Stimulated activated CD8-positive, alpha-beta memory T cell treated with anti-CD3 and anti-CD28 coated beads, Interleukin-15, amount 100 ng/mL, for 4 hours (primary cell): Measurements from ENCODE around the gene SNAI3.

Experiments used
- DNase-seq, 2 donors: peaks; one replicate each; pipeline ENCODE4 v3.0.0-alpha.2; 2020; ENCODE audit warnings: low read depth in 2 of 2

The SNAI3 gene

DNA sequence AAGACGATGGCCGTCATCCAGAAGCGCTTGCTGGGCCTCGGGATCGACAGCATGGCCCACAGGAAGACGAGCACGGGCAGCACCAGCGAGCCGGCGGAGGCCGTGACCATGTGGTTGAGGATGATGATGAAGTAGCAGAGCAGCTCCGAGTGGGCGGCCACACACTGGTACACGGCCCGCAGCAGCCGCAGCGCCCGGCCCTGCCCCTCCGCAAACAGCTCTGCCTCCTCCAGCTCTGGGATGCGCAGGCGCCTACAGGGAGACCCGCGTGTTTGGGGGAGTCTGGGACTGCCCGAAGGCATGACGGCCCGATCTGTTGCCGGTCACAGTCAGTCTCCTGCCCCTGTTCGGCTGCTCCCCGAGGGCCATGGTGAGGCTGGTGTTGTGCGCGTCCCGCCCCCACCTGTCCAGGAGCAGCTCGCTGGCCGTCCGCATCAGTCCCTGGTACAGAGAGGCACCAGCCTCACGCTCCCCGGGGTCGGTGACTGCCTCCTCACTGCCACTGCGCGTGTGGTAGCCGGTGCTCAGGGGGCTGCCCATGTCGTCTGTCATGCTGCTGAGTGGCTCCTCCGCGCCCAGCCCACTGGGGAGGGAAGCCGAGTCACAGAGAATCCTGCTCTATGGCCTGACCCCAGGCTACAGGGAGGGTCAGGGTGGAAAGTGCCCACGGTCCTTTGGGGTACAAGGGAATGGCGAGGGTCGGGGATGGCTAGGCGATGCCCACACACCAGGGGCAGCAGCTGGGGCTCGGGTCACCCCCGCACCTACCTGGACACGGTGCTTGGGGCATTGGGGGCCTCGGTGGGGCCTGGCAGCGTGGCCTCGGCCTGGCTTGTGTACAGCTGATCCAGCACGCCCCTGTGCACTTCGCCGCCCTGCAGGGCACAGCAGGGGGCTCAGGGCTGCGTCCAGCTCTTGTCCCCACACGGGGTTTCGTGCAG lies 35.8 kb upstream of the SNAI3 start:
- no peak for DNase-seq

GRCh38 chr16:88721236-88721635 lies 34.9 kb upstream of the SNAI3 start:
- DNase-seq = no peak

DNA sequence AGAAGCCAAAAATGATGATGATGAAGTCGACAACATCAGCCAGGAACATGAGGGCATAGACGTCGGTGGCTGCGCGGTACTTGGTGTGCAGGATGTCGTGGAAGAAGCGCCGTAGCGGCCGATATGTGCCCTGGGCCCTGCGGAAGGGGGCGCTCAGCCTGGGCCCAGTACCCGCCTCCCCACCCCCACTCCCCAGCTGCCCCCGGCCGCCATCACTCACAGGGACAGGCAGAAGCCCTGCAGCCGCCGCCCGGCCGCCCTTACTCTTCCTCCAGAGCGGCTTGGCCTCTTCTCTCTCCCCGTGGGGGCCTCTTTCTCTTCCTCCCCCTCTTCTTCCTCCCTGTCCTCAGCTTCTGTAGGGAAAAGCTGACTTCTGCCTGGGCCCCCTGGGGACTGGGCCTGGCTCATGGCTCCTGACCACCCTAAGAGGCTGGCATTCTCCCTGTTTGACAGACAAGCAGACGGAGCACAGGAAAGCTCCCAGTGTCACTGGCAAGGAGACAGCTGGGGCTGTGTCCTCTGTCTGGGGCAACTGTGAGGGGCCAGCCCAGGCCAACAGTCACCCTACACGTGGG lies 34.2 kb upstream of the SNAI3 start:
- DNase-seq = no peak

DNA sequence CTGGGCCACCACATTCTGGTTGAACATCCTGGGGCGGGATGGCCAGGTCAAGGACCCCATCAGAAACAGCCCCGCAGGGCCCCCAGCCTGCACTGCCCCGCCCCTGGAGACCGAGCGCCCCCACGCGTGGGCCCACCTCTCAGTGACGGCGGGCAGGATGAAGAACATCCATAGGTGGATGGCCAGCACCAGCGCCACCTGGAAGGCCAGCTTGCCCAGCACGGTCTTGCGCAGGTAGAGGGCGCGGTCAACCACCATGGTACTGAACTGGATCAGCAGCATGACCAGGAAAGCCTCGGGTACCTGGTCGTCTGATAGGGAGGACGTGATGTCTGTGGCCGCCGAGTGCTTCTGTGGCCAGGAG lies 33.6 kb upstream of the SNAI3 start:
- no peak for DNase-seq

DNA sequence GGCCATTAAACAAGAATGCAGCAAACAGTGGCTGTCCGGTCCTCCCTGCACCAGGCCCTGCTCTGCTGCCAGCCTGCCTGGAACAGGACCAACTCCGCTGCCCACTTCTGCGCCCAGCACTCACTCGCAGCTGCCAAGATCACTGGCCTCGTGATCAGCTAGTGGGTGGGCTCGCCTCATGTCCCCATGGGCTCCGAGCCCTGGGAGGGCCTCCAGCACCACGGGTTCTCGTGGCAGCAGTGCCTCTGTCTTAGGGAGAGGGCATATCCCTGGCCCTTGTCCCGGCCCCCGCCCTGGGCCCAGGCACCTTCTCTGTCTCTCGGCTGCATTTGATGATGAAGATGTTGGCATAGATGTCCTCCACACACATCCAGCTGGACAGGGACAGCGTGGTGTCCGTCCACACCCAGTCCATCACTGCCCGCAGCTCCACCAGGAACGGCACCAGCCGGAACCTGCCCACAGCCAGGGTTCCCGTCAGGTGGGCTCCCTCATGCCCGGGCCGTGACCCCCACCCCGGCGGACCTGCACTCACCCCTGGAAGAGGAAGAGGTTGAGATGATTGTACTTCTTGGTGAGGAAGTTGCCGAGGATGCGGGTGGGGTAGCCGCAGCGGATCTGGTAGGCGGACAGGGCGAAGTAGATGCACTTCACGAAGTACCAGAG lies 33.1 kb upstream of the SNAI3 start:
- DNase-seq = no peak

DNA sequence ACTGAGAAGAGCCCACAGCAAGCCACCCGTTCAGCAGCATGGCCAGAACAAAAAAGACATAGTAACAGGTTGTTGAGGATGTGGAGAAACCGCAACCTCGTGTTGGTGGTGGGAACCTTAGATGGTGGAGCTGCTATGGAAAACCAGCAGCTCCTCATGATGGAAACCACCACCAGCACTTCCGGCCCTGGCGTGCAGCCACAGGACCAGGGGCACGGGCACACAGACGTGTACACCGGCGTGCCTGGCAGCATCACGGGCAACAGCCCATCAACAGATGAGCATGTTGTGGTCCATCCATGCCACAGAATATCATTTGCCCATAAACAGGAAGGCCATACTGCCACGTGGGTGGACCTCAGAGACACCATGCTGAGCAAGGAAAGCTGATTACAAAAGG lies 31.9 kb upstream of the SNAI3 start:
- no peak for DNase-seq

GRCh38 chr16:88716601-88717001 lies 30.3 kb upstream of the SNAI3 start:
- no peak for DNase-seq

DNA sequence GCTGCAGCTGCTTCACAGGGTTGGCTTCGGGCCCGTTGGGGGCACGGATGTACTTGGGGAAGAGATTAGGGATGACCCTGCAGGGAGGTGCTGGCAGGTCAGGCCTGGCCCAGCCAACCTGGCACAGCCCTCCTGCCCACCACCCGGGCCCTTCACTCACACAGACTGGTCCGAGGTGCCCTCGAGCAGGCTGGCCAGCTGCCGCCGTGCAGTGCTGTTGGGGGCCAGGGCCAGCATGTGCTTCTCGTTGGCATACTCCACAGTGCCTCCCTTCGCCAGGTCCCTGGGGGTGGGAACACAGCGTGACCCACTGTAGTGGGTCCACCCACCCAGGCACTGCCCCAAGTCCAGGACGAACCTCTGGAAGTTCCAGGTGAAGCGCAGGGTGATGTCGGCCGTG lies 29.9 kb upstream of the SNAI3 start:
- no peak for DNase-seq

GRCh38 chr16:88715312-88716190 lies 29.2 kb upstream of the SNAI3 start:
- no peak for DNase-seq

- no peak for DNase-seq
Observed at GRCh38 chr16:88714420-88715302, 28.4 kb upstream of the SNAI3 start.

DNA sequence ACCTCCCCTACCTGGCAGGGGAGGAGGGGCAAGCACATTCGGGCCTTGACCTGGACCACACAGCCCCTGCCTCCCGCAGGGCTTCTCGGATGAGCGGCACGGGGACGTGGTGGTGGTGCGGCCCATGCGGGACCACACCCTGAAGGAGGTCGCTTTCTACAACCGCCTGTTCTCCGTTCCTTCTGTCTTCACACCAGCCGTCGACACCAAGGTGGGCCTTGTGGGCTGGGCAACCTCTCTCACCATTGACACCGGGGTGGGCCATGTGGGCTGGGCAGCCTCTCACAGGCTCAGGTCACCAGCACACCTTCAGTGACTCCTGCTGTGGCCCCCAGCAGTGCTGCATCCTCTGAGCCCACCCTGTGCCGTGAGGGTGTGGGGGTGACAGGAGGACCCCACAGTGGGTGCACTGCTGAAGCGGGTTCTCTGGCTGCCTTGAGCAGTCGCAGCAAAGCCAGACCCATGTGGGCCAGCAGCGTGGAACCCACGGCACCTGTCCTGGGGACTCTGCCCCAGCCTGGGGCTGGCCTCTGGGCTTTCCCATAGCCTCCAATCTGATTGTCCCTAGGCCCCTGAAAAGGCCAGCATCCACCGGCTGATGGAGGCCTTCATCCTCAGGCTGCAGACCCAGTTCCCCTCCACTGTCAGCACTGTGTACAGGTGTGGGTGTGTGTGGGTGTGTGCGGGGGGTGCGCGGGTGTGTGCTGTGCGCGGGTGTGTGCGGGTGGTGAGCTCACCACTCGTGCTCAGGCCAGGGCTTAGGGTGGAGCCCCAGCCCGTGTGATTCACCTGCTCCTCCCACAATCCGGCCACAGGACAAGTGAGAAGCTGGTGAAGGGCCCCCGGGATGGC lies 27.5 kb upstream of the SNAI3 start:
- no peak for DNase-seq

GRCh38 chr16:88713054-88713453 lies 26.7 kb upstream of the SNAI3 start:
- DNase-seq = no peak

GRCh38 chr16:88712362-88712979 lies 26.2 kb upstream of the SNAI3 start:
- no peak for DNase-seq

GRCh38 chr16:88711750-88712340 lies 25.5 kb upstream of the SNAI3 start:
- no peak for DNase-seq

- DNase-seq = no peak
Observed at GRCh38 chr16:88710556-88710955, 24.2 kb upstream of the SNAI3 start.

GRCh38 chr16:88706965-88707826 lies 20.9 kb upstream of the SNAI3 start:
- no peak for DNase-seq

DNA sequence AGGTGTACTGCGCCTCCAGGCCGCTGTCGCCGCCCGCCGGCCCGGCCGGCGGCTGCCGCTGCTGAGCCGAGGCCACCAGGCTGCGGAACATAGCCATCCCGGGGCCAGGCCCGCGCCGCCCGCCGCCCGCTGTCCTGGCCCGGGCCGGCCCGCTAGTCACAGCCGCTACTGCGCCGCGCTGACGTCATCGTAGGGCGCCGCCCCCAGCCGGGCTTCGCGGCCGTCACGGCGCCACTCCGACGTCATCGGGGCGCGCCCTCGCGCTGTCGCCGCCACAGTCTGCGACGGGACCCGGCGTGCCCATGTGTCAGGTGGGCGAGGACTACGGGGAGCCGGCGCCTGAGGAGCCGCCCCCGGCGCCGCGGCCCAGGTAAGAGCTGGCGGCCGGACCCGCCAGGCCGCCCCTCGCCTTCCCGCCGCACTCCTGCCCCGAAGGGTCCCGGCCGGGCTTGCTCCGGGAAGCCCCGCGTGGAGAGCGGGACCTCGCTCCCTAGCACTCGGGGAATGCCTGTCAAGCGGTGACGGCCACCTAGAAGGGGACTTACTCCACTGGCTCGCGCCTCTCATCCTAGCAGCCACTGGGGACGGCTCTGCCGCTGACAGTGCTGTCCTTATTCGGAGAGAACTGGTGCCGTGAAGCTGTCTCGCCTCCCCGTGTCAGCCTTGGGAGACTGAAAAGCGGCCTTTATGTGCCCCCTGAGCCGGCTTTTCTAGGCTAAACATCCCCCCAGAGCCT lies 20.1 kb upstream of the SNAI3 start, which contains the start of the genes CTU2 and RNF166:
TSS of gene CTU2 (plus strand) at position 275 of the 736 bp plus-strand sequence. CDS start at position 303, 28 bp downstream.
TSS of gene RNF166 (minus strand) at position 180 of the 736 bp plus-strand sequence. CDS start at position 97, 83 bp downstream.
- peak; percentile 82 to 90 for DNase-seq
